GM21529 (cell line): Measurements from ENCODE around the gene SIAH1.
A peak's percentile ranks its signal among the peaks of the same experiment; 100 is the strongest.
"Not testable (repeated sequence)": the region's sequence is repeated elsewhere in the genome, so short reads cannot be mapped to it uniquely, and the experiment has no call there.

Source experiments
- ATAC-seq: cut with Tn5 transposase; IDR thresholded peaks from one replicate; pipeline ENCODE4 v1.9.1; 2021; ENCODE audit not compliant: unreplicated experiment

The SIAH1 gene, protein sequence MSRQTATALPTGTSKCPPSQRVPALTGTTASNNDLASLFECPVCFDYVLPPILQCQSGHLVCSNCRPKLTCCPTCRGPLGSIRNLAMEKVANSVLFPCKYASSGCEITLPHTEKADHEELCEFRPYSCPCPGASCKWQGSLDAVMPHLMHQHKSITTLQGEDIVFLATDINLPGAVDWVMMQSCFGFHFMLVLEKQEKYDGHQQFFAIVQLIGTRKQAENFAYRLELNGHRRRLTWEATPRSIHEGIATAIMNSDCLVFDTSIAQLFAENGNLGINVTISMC

DNA sequence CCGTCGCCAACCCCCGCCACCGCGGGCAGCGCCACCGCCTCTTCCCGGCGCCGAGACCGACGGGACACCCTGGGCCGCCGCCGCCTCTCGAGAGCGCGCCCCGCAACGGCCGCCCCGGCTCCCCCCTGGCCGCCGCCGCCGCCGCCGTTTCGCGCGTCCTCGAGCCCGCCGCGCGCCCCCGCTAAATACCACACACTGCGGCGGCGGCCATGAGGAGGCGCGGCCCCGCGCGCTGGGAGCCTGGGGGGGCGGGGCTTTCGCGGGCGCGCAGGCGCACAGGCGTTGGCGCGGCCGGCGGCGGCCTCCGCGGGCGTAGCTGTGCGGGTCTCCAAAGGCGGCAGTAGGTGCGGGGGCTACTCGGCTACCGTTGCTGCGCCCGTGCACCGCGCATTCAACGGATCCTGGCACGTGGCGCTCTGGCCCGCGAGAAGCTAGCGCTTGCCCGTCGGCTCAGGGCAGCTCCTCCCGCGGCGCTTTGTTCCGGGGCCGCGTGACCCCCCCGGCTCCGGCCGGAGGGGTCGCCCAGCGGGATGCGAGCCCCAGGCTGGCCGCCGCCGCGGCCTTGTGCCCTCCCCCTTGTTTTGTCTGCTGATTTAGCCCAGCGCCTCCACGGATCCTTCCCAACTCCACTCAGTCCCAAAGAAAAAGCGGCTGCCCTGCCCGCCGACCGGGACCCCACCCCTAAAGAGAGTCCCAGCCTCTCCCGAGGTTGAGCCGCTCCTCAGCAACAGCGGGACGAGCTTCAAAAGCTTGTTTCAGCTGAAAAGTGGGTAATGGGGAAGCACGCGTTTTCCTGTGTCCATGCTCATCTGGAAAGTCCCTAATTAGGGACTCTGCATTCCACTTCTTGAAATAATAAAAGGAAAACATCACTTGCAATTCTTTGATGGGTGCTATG is at the start of gene SIAH1:
TSS of gene SIAH1 (minus strand) at position 161 of the 898 bp plus-strand sequence. CDS start 22,985 bp downstream, outside the sequence.
- peak; percentile 64 for ATAC-seq

DNA sequence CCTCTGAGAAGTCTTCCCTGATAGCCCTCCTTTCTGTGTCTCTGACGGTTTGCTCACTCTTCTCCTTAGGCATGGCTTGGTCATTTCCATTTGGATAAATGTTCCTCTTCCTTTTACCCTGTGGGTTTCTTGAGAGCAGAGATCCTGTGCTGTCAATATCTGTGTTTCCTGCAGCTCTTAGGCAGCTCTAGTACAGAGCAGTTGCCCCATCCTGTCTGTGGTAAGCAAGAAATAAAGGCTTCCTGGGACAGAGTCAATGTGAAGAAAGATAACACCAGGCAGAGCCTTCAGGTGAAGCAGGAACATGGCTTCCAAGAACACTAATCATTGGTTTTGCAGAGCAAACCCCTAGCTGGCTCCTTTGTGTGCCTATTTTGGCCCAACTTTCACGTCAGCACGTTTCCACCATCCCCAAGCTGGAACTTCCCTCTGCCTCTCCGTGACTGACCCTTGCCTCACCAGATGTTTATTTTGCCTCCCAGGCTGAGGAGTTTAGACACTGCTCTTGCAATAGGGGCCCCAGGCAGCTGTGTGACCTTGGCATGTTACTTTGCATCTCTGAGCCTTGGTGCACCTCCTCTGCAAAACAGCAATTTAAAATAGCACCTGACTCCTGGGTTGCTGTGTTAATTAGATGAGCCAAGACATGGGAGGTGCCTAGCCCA is 49.6 kb upstream of the SIAH1 start:
- no peak for ATAC-seq

DNA sequence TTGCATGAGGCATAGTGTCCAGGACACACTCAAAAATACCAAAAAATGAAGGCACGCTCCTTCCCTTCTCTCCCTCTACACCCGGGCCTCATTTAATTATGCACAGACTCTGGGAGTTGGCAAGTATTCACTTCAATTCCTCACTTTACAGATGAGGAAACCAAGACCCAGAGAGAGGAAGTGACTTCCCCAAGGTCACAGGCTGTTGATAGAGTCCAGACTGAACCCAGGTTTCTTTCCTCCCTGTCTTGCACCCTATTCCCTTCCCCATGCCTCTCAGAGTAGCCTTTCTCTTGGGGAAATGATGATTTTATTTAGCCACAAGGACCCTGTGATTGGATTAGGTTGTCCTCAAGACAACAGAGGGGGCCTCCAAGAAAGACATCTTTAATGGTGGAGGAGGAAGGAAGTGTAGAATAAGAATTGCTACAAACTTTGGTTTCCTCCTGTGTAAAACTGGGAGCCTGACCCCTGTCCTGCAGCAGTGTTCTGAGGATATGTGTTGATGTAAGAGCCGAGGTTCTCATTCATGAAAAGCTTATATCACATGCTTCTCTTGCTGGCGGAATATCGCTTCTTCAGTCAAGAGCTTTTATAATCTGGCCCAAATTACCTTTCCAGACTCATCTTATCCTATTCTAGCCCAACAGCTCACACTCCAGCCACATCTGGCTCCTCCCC is 48.8 kb upstream of the SIAH1 start:
- no peak for ATAC-seq

DNA sequence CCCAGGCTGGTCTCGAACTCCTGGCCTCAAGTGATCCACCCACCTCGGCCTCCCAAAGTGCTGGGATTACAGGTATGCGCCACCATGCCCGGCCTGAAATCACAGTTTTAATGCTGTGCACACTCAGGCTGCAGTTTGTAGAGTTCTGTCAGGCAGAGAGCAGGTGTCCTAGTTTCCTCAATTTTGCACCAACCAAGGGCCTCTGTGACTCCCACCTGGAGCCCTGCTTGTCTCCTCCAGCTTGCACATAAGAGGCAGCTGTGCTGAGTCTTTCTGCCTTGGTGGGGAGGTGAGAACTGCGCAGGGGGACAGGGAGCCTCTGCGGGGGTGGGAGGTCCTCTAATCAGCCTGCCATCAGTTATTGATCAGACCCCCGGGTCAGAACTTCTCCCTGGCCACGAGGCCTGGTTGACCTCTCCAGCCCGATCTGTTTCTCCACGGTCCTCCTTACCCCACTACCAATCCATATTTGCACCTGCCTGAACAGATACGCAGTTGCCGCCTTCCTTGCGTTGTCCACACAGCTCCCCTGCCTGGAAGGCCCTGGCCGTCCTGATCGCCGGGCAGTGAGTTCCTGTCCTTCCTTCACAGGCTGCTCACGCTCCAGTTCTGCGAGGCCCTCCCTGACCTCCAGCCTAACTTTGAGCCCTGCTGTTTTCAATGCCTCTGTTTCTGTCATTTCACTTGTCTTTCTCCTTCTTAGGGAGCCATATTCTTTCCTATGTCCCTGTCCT is 48.1 kb upstream of the SIAH1 start:
- ATAC-seq = no peak

DNA sequence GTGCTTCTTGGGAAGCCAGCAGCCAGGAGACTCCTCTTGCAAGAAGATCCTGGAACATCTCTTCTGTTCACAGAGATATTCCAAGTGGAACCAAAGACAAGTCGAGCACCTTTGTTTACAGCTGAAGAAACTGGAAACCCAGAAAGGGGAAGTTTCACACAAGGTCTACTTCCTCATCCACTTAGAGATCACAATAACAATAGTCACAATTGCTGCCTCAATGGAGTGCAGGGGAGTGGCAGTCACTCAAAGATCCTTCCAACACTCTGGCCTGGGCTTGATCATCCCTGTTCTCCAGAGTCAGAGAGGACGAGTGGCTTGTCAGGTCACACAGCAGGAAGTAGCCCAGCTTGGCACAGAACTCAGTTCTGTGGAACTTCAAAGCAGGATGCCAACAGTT is 46.9 kb upstream of the SIAH1 start:
- peak; percentile 80 for ATAC-seq

DNA sequence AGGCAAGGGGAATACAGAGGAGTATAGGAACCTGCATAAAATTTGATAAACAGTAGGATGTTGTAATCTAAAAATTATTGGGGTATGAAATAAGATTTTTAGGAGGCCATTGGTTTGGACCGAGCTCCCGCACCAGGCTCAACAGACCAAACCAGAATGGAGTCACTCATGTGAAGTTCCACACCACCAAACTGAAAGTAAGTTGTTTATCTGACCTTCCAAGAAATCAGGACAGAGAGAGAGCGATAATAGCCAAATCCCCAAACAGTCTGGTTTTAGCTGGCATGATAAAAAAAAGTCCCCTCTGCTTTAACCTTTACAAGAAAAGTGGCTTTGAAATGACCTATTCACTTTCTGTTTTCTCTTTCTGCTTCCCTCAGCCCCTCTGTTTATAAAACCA is 45.7 kb upstream of the SIAH1 start:
- no peak for ATAC-seq

DNA sequence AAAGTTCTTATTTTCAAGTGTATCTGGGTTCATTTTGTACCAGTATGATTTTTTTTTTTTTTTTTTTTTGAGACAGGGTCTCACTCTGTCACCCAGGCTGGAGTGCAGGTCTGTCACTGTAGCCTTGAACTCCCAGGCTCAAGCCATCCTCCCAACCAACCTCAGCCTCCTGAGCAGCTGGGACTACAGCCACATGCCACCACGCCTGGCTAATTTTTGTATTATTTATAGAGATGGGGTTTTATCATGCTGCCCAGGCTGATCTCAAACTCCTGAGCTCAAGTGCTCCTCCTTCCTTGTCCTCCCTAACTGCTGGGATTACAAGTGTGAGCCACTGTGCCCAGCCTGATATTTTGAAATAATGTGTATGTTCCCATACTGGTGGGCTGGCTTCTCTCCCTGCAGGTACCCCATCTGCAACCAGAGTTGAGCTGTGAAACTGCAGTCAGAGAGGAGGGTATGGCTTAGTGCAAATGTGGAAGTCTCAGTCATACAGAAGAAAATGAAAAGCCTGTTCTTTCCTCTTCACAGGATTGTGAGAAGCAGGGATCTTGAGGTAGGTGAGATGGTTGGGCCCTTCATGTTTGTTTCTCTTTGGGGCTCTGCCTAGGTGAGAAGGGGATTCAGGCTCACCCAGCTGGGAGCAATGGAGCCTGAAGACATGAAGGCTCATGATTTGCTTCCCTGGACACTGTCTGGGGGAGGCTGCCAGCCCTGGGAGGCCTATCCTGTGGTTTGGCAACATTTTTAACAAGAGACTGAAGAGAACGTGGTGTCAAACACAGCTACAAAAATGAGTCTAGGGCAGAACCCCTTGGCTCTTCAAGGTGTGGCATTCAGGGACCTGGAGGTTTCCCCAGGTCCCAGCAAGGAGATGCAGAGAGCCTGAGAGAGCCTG is 41.3 kb upstream of the SIAH1 start:
- no peak for ATAC-seq

DNA sequence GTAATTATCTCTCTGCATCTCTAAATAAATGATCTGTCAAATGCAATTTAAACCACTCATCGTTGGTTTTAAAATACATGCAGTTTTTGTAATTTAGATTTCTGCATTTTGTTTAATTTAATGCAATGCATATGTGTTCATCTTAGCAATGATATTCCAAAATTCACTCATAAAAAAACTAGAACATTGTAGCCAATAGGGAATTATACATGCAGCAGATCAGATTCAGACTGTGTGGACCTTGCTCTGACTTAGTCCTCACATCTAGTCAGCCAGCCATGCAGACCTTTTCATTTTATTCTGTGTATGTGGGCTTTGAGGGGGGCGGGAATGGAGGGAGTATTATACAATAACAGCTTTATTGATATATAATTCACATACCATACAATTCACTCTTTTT is 37.3 kb upstream of the SIAH1 start:
- ATAC-seq = no peak

DNA sequence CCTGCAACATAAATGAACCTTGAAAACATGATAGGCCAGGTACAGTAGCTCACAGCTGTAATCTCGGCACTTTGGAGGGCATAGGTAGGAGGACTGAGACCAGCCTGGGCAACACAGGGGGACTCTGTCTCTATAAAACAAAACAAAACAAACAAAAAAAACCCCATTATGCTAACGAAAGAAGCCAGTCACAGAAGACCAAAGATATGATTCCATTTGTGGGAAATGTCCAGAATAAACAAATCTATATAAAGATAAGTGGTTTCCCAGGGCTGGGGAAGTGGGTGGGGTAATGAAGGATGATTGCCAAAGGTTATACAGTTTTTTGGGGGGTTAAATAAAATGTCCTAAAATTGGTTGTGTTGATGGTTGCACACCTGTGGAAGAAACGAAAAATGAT is 36.5 kb upstream of the SIAH1 start:
- no peak for ATAC-seq

DNA sequence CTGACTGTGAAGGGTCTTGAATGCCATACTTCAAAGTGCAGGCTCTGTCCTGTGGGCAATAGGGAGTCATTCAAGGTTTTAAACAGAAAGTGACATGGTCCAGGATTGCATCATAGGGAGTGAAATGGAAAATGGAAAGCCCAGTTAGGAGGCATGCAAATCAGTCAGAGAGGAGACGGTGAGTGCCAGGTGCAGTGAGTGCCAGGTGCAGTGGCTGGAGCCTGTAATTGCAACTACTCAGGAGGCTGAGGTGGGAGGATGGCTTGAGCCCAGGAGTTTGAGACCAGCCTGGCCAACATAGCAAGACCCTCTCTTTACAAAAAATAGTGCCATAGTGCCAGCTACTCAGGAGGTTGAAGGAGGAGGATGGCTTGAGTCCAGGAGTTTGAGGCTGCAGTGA is 35.2 kb upstream of the SIAH1 start:
- ATAC-seq = no peak

DNA sequence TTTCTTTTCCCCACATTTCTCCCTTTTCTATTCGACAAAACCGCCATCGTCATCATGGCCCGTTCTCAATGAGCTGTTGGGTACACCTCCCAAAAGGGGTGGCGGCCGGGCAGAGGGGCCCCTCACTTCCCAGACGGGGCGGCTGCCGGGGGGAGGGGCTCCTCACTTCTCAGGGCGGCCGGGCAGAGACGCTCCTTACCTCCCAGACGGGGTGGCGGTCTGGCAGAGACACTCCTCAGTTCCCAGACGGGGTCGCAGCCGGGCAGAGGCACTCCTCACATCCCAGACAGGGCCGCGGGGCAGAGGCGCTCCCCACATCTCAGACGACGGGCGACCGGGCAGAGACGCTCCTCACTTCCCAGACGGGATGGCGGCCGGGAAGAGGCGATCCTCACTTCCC is 31.4 kb upstream of the SIAH1 start:
- ATAC-seq = not testable (repeated sequence)

DNA sequence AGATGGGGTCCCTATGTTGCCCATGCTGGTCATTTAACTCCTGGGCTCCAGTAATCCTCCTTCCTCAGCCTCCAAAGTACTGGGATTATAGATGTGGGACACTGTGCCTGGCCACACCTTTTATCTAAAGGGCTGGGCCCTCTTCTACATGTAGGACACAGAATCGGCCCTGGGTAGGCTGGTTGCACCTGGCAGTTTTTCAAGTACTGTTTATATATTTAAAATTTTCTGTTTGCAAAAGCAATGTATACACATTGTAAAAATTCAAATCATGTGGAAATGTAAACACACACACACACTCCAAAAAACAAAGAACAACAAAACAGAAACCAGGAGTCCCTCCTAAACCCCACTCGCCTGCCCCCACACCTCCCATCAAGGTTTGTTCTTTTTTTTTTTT is 28.1 kb upstream of the SIAH1 start:
- no peak for ATAC-seq

DNA sequence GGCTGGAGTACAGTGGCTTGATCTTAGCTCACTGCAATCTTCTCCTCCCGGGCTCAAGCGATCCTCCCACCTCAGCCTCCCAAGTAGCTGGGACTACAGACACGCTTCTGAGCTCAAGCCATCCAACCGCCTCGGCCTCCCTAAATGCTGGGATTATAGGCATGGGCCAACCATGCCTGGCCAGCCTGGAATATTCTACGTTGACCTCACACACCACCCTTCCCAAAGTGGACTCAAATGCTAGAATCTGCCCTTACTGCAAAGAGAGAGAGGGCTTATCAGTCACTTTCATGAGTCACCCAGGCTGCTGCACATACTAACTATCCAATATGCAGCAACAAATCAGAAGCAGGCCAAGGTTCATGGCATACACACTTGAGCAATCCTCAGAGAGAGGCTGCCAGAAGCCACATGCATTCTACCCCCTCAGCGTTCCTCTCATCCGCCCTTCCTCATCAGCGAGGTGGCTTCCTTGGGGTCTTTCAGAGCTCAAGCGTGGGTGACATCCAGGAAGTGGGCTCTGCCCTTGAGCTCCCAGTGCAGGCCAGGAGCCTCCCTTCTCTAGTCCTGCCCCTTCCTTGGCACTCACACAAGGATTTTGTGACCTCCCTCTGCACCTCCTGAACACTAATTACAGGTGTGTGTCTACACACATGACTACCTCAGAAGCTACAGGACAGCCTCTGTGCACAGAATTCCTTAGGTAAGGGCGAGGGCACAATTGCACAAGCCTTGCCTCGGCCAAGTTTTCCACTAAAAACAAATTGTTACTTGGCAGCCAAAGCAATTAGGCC is 24.8 kb upstream of the SIAH1 start:
- ATAC-seq = no peak

DNA sequence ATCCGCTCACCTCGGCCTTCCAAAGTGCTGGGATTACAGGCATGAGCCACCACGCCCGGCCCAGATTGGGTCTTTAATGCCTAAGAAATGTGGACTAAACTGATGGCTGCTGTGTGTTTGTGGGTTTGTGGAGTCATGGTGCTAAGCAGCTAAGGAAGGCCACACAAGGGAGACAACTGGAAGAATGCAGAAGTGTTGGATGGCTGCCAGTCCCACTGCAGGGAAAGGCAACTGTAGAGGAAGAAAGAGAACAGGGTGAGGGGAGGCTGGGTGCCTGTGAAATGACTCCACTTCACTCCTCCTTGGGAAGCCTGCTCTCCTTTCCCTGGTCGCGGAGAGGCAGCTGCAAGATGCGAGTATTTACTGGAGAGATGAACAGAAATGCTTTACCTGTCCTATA is 23.5 kb upstream of the SIAH1 start:
- ATAC-seq = no peak

DNA sequence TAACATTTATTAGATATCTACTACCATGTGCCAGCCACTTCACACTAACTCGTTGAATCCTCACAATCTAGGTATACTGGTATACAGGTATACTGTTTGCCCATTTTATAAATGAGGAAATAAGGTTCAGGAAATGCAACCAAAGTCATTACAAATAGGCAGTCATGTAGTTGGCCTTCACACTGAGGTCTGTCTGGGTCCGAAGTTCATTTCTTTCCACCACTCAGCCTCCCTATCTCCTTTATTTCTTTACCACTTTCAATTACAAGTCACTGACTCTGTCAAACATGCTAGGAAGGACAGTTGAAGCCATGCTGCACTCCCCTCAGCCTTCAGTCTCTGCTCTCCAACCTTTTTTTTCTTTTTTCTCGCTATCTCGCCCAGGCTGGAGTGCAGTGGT is 20.7 kb upstream of the SIAH1 start:
- no peak for ATAC-seq

DNA sequence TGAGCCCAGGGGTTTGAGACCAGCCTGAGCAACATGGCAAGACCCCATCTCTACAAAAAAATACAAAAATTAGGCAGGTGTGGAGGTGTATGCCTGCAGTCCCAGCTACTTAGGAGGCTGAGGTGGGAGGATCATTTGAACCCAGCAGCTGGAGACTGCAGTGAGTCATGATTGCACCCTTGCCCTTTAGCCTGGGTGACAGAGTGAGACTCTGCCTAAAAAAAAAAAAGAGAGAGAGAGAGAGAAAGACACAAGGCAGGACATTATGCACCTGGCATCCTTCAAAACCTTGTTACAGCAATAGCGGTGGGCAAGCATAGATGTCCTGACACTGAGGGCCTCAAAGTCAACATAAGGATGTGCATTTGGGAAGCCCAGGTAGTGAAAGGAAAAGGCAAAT is 19.9 kb upstream of the SIAH1 start:
- ATAC-seq = no peak

DNA sequence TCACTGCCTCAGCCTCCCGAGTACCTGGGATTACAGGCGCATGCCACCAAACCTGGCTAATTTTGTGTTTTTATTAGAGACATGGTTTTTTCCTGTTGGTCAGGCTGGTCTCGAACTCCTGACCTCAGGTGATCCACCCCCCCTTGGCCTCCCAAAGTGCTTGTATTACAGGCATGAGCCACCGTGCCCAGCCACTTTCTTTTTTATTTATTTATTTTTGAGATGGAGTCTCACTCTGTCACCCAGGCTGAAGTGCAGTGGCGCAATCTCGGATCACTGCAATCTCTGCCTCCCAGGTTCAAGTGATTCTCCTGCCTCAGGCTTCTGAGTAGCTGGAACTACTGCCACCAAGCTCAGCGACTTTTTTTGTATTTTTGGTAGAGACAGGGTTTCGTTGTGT is 17.3 kb upstream of the SIAH1 start:
- ATAC-seq = not testable (repeated sequence)

DNA sequence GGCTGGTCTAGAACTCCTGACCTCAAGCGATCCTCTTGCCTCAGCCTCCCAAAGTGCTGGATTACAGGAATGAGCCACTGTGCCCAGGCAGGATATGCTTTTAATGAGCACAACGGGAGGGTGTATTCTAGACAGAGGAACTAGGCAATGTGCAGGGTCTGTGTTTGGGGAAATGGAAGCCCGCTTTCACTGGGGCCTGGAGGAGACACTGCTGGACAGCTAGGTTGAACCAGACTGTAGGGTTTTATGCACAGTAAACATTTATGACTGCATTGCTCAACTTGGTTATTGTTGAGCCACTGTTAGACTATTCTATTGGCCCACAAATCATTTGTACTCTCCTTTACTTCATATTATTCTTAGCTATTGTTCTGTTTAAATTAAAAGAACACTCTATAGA is 10.2 kb upstream of the SIAH1 start:
- no peak for ATAC-seq

DNA sequence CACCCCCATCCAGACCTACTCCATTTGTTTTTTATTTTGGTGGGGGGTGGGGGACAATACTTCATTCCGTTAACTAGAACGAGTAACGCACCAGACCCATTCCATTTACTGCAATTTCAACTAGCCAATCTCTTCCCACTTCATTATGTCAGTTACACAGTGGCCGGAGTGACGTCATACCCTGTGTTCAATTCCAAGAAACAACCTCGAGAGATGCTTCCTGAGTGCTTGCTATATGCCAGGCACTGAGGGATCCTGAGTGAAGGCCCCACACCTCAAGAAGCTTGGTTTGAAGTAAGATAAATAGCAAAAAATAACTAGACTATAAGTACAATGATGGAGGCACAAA is 9.1 kb upstream of the SIAH1 start:
- ATAC-seq = no peak
